H9 (cell line): Measurements from ENCODE around the gene VIM. TPM values are rescaled to one million over a fixed set of nuclear protein-coding genes. Genes with fewer than 3 reads are reported as not detected.

Source experiments
- DNase-seq: peaks from one replicate; pipeline ENCODE4 v3.0.0-alpha.2; 2017
- H2AFZ ChIP-seq: one replicate; pipeline ENCODE4 v1.6.1; 2013; ENCODE audit warnings: mild to moderate bottlenecking, low read length, control low read depth, moderate library complexity
- H2AK5ac ChIP-seq: 2 replicates; pipeline ENCODE4 v1.6.1; 2013; ENCODE audit warnings: low read length, control low read depth, mixed read lengths; ENCODE audit not compliant: insufficient read length
- H2BK120ac ChIP-seq: one replicate; pipeline ENCODE4 v1.6.1; 2013; ENCODE audit warnings: low read depth, mild to moderate bottlenecking, low read length, control low read depth, inconsistent platforms; ENCODE audit not compliant: poor library complexity, severe bottlenecking
- H2BK12ac ChIP-seq: 2 replicates; pipeline ENCODE4 v1.6.1; 2013; ENCODE audit warnings: low read length, control low read depth, mixed read lengths, low read depth; ENCODE audit not compliant: insufficient read length
- H2BK15ac ChIP-seq: 2 replicates; pipeline ENCODE4 v1.6.1; 2013; ENCODE audit warnings: low read depth, low read length, control low read depth
- H2BK20ac ChIP-seq: one replicate; pipeline ENCODE4 v1.6.1; 2013; ENCODE audit warnings: low read depth, mild to moderate bottlenecking, low read length, control low read depth, inconsistent platforms; ENCODE audit not compliant: poor library complexity, severe bottlenecking
- H2BK5ac ChIP-seq: 2 replicates; pipeline ENCODE4 v1.6.1; 2013; ENCODE audit warnings: low read length, control low read depth, mixed read lengths; ENCODE audit not compliant: insufficient read length
- H3K14ac ChIP-seq: 2 replicates; pipeline ENCODE4 v1.6.1; 2013; ENCODE audit warnings: low read length, control low read depth; ENCODE audit not compliant: insufficient read depth
- H3K18ac ChIP-seq: 2 replicates; pipeline ENCODE4 v1.6.1; 2013; ENCODE audit warnings: low read depth, mild to moderate bottlenecking, mixed read lengths, low read length, control low read depth; ENCODE audit not compliant: insufficient read length
- H3K23ac ChIP-seq: 2 replicates; pipeline ENCODE4 v1.6.1; 2013; ENCODE audit warnings: low read length, control low read depth, mixed read lengths, low read depth; ENCODE audit not compliant: insufficient read length
- H3K23me2 ChIP-seq: 2 replicates; pipeline ENCODE4 v1.6.1; 2013; ENCODE audit warnings: low read depth, mild to moderate bottlenecking, mixed read lengths, low read length, control low read depth; ENCODE audit not compliant: insufficient read length, poor library complexity, severe bottlenecking
- H3K27ac ChIP-seq: 2 replicates; pipeline ENCODE4 v1.5.1; 2013; ENCODE audit warnings: low read length, control low read depth, mixed read lengths, low read depth; ENCODE audit not compliant: insufficient read length
- H3K27me3 ChIP-seq: 2 replicates; pipeline ENCODE4 v1.6.1; 2013; ENCODE audit warnings: low read length, control low read depth, inconsistent platforms; ENCODE audit not compliant: insufficient read depth
- H3K4ac ChIP-seq: 2 replicates; pipeline ENCODE4 v1.6.1; 2013; ENCODE audit warnings: low read depth, mild to moderate bottlenecking, control low read depth, inconsistent platforms, low read length, moderate library complexity
- H3K4me1 ChIP-seq: 2 replicates; pipeline ENCODE4 v1.6.1; 2013; ENCODE audit warnings: low read length, control low read depth, inconsistent platforms; ENCODE audit not compliant: insufficient read depth
- H3K4me2 ChIP-seq: 2 replicates; pipeline ENCODE4 v1.6.1; 2013; ENCODE audit warnings: low read length, control low read depth, mixed read lengths; ENCODE audit not compliant: insufficient read length, insufficient read depth
- H3K56ac ChIP-seq: 2 replicates; pipeline ENCODE4 v1.6.1; 2013; ENCODE audit warnings: low read depth, mild to moderate bottlenecking, mixed read lengths, low read length, control low read depth; ENCODE audit not compliant: insufficient read length
- H3K79me1 ChIP-seq: 2 replicates; pipeline ENCODE4 v1.6.1; 2013; ENCODE audit warnings: low read depth, mild to moderate bottlenecking, moderate library complexity, low read length, control low read depth, inconsistent platforms; ENCODE audit not compliant: insufficient read depth, poor library complexity, severe bottlenecking
- H3K79me2 ChIP-seq: 2 replicates; pipeline ENCODE4 v1.6.1; 2013; ENCODE audit warnings: low read length, control low read depth, inconsistent platforms; ENCODE audit not compliant: insufficient read depth
- H3K9ac ChIP-seq: 2 replicates; pipeline ENCODE4 v1.6.1; 2013; ENCODE audit warnings: low read length, control low read depth, mixed read lengths; ENCODE audit not compliant: insufficient read length; ENCODE audit errors: extremely low read depth
- H3K9me3 ChIP-seq: one replicate; pipeline ENCODE4 v1.6.1; 2013; ENCODE audit warnings: low read depth, low read length, inconsistent platforms; ENCODE audit not compliant: control insufficient read depth
- H3T11ph ChIP-seq: one replicate; pipeline ENCODE4 v1.6.1; 2013; ENCODE audit warnings: mild to moderate bottlenecking, low read length, control low read depth, inconsistent platforms
- H4K20me1 ChIP-seq: one replicate; pipeline ENCODE4 v1.6.1; 2013; ENCODE audit not compliant: control insufficient read depth, insufficient read length, insufficient read depth
- H4K5ac ChIP-seq: 2 replicates; pipeline ENCODE4 v1.6.1; 2013; ENCODE audit warnings: low read depth, mild to moderate bottlenecking, mixed read lengths, low read length, control low read depth; ENCODE audit not compliant: insufficient read length
- H4K8ac ChIP-seq: replicated peaks from 2 replicates; pipeline ENCODE4 v1.6.1; 2013; ENCODE audit warnings: low read length, control low read depth, mixed read lengths, low read depth; ENCODE audit not compliant: insufficient read length
- H4K91ac ChIP-seq: 2 replicates; pipeline ENCODE4 v1.6.1; 2013; ENCODE audit warnings: low read depth, mild to moderate bottlenecking, moderate library complexity, mixed read lengths, low read length, control low read depth; ENCODE audit not compliant: insufficient read length
- H3K27ac Mint-ChIP-seq, 3 experiments: 2 replicates in 2 of 3; 3 replicates in 1 of 3; pipeline ENCODE4 v1.8.0; 2020 to 2021; ENCODE audit warnings: mixed read lengths in 3 of 3, mild to moderate bottlenecking in 1 of 3, moderate library complexity in 1 of 3
- H3K27me3 Mint-ChIP-seq: 2 replicates; pipeline ENCODE4 v1.8.0; 2021; ENCODE audit warnings: low read depth, mild to moderate bottlenecking, moderate library complexity, mixed read lengths
- H3K36me3 Mint-ChIP-seq, 3 experiments: 2 replicates in 2 of 3; 3 replicates in 1 of 3; pipeline ENCODE4 v1.8.0; 2020 to 2021; ENCODE audit warnings: low read depth in 3 of 3, mixed read lengths in 3 of 3; ENCODE audit not compliant: insufficient read depth in 1 of 3
- H3K4me1 Mint-ChIP-seq, 2 experiments: 2 replicates each; pipeline ENCODE4 v1.8.0; 2020; ENCODE audit warnings: mixed read lengths in 2 of 2
- H3K4me3 Mint-ChIP-seq, 2 experiments: 2 replicates in 1 of 2; 3 replicates in 1 of 2; pipeline ENCODE4 v1.8.0; 2020 to 2021; ENCODE audit warnings: mild to moderate bottlenecking in 2 of 2, mixed read lengths in 2 of 2, moderate library complexity in 1 of 2
- H3K9me3 Mint-ChIP-seq, 2 experiments: 2 replicates in 1 of 2; 3 replicates in 1 of 2; pipeline ENCODE4 v1.8.0; 2020; ENCODE audit warnings: mild to moderate bottlenecking in 2 of 2, mixed read lengths in 2 of 2, moderate library complexity in 1 of 2
- WGBS: extraction: QIAGEN DNeasy Blood & Tissue Kit; methylation state at CpG from one replicate; pipeline ENCODE4 v1.1.7; 2013; ENCODE audit warnings: missing lambda C conversion rate, low lambda C conversion rate, mixed read lengths; ENCODE audit not compliant: insufficient read length; ENCODE audit errors: extremely low coverage; 5-methylcytosine and 5-hydroxymethylcytosine counted together
- total RNA-seq: library from RNA; stranded (reverse); gene quantifications from 2 replicates; pipeline ENCODE4 v1.2.1, GENCODE V29; 2021
- TF ChIP-seq, protein P1 (sequence below): fragments of 200-600 bp; sonication (generic); conservative IDR thresholded peaks from 3 replicates; pipeline ENCODE4 v1.8.0; 2021; ENCODE audit warnings: antibody characterized with exemption, mild to moderate bottlenecking

The VIM gene
- total RNA-seq, 1 experiment from 2014 or later: 232 TPM

DNA sequence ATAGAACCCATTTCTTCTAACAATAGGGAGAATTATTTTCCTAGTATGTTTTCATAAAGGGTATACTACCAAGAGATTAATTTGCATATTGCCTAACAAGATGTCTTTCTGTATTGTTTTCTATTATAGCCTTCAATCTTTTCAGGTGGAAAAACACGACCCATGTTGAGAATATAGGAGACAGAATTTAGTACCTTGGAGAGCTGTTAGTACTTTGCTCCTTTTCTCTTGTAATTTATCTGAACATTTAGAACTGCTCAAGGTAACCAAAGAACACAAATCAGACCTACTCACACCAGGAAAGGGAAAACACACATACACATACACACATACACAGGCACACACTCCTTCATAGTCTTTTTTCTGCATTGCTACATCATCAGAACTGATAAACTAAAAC, 18.7 kb upstream of the VIM start:
- Mint-ChIP-seq H3K36me3 (no peaks in the 10 kb centered on the region), H3K4me1 (peaks cover 24 to 31% of the 10 kb centered on the region in 2 experiments), H3K9me3 (no peaks in the 10 kb centered on the region), H3K27ac (0 out of 7 replicates have a peak overlapping the region, but pooled peaks of 1 of the 3 experiments have one; percentile 2), H3K27me3 (no peaks in the 10 kb centered on the region), H3K4me3 (no peak overlapping the region)
- Histone ChIP-seq H2BK15ac (no peak overlapping the region), H3K9me3 (no peaks in the 10 kb centered on the region), H4K5ac (no peak overlapping the region), H2AK5ac (no peak overlapping the region), H4K20me1 (no peaks in the 10 kb centered on the region), H2BK5ac (no peak overlapping the region), H3K27ac (no peak overlapping the region), H4K8ac (no peak overlapping the region), H2BK12ac (no peak overlapping the region), H3K4ac (no peak overlapping the region), H3K23me2 (no peaks in the 10 kb centered on the region), H3K23ac (no peak overlapping the region), H3T11ph (no peak overlapping the region), H2BK120ac (no peak overlapping the region), H3K56ac (no peak overlapping the region), H3K4me2 (no peak overlapping the region), H3K27me3 (no peaks in the 10 kb centered on the region), H2BK20ac (no peak overlapping the region), H2AFZ (no peak overlapping the region), H3K18ac (no peak overlapping the region), H4K91ac (no peak overlapping the region), H3K4me1 (no peaks in the 10 kb centered on the region; the same call in 1 of the 2 replicates), H3K9ac (no peak overlapping the region), H3K79me2 (no peaks in the 10 kb centered on the region), H3K14ac (no peak overlapping the region), H3K79me1 (no peaks in the 10 kb centered on the region)
- TF ChIP-seq, protein P1, sequence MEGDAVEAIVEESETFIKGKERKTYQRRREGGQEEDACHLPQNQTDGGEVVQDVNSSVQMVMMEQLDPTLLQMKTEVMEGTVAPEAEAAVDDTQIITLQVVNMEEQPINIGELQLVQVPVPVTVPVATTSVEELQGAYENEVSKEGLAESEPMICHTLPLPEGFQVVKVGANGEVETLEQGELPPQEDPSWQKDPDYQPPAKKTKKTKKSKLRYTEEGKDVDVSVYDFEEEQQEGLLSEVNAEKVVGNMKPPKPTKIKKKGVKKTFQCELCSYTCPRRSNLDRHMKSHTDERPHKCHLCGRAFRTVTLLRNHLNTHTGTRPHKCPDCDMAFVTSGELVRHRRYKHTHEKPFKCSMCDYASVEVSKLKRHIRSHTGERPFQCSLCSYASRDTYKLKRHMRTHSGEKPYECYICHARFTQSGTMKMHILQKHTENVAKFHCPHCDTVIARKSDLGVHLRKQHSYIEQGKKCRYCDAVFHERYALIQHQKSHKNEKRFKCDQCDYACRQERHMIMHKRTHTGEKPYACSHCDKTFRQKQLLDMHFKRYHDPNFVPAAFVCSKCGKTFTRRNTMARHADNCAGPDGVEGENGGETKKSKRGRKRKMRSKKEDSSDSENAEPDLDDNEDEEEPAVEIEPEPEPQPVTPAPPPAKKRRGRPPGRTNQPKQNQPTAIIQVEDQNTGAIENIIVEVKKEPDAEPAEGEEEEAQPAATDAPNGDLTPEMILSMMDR: no peak
- WGBS: no CpG with 5 or more reads among the region's 1 CpG
- no peak for DNase-seq
